Measurements from ENCODE around the gene SBSN. TPM values are rescaled to one million over a fixed set of nuclear protein-coding genes. Genes with fewer than 3 reads are reported as not detected.

SBSN gene
- total RNA-seq, 2 donors from 2014 or later: not detected

- TF ChIP-seq CTCF (IDR thresholded peaks at IDR 0.05): no peak
- no peaks in the 10 kb centered on the region for H3K36me3 ChIP-seq
Observed at GRCh38 chr19:35540356-35540927, 12.3 kb upstream of the SBSN start.

DNA sequence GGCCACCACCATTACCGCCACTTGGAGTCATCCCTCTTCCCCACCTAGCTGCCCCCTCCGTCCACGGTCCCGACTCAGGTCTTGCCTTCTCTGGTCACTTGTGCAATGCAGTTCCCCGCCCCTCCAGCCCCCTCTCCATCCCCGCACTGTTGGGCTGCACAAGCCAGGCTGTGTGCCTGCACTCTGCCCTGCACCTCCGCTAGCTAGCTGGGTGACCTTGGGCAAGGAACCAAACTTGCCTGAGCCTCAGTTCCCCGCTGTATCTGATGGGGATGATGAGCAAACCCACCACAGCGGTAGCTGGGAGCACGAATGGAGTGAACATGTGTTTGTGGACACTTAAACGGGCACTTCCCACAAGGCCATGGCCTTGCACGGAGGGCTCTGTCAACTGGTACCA, 11.7 kb upstream of the SBSN start:
- H3K27ac ChIP-seq: no peak overlapping the region
- no peak overlapping the region for H3K4me3 ChIP-seq
- no peak for DNase-seq (ENCODE audit: low spot score)
- no peaks in the 10 kb centered on the region for H3K27me3 ChIP-seq
- peaks cover 0 to 7% of the 10 kb centered on the region in 2 donors for H3K4me1 ChIP-seq
- no peak for TF ChIP-seq CTCF (IDR thresholded peaks at IDR 0.05)
- H3K9me3 ChIP-seq: no peaks in the 10 kb centered on the region
- no peaks in the 10 kb centered on the region for H3K36me3 ChIP-seq

More at GRCh38 chr19:35540356-35540927, 12.3 kb upstream of the SBSN start:
- DNase-seq (ENCODE audit: low spot score): no peak
- Histone ChIP-seq H3K27me3 (no peaks in the 10 kb centered on the region), H3K4me1 (peaks cover 0 to 8% of the 10 kb centered on the region in 2 donors), H3K9me3 (no peaks in the 10 kb centered on the region), H3K4me3 (no peak overlapping the region), H3K27ac (no peak overlapping the region)

GRCh38 chr19:35539314-35539713, 11.2 kb upstream of the SBSN start:
- Histone ChIP-seq H3K4me3 (no peak overlapping the region), H3K9me3 (no peaks in the 10 kb centered on the region)

DNA sequence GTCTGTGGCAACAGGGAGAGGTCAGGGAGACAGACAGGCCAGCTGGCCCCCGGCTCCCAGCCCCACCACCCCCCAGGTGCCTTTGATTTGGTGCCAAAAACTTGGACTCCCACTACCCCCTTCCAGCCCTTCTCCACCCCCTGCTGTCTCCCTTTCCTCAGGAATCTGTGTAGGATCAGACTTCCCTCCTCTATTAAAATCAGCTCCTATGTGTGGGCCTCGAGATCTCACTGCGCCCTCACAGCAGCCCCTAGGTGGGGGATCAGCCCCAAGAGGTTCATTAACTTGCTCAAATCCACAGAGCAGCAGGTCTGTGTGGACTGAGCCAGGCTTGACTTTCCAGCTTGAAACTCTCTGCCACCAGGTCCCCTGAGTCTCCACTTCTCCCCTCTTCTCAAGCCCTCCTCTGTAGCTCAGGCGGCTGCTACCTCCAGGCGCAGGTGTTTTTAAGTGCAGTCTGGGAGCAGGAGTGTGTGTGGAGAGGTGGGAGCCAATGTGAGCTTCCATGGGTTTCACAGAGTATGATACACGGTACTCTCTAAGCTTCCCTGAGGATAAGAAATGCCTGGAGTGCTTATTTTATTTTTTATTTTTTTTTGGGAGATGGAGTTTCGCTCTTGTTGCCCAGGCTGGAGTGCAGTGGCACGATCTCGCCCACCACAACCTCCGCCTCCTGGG, 6.8 kb upstream of the SBSN start:
- H3K9me3 ChIP-seq: no peaks in the 10 kb centered on the region
- H3K27me3 ChIP-seq: no peaks in the 10 kb centered on the region
- DNase-seq (ENCODE audit: low spot score): no peak
- no peak overlapping the region for H3K4me3 ChIP-seq
- H3K4me1 ChIP-seq: peaks cover 0 to 8% of the 10 kb centered on the region in 2 donors
- no peaks in the 10 kb centered on the region for H3K36me3 ChIP-seq
- TF ChIP-seq CTCF (IDR thresholded peaks at IDR 0.05): no peak
- no peak overlapping the region for H3K27ac ChIP-seq

More at GRCh38 chr19:35539314-35539713, 11.2 kb upstream of the SBSN start:
- no peak for TF ChIP-seq CTCF (IDR thresholded peaks at IDR 0.05)
- Histone ChIP-seq H3K4me1 (peaks cover 0 to 2% of the 10 kb centered on the region in 2 donors), H3K36me3 (no peaks in the 10 kb centered on the region), H3K27me3 (no peaks in the 10 kb centered on the region), H3K27ac (no peak overlapping the region)
- DNase-seq (ENCODE audit: low spot score): no peak

- no peak for TF ChIP-seq CTCF (IDR thresholded peaks at IDR 0.05)
- Histone ChIP-seq H3K4me3 (no peak overlapping the region), H3K36me3 (no peaks in the 10 kb centered on the region), H3K9me3 (no peaks in the 10 kb centered on the region), H3K27ac (no peak overlapping the region), H3K27me3 (peaks cover 0 to 3% of the 10 kb centered on the region in 2 donors), H3K4me1 (peaks cover 0 to 8% of the 10 kb centered on the region in 2 donors)
- no peak for DNase-seq (ENCODE audit: low spot score)
Observed at GRCh38 chr19:35533822-35534392, 5.8 kb upstream of the SBSN start.
